ENCODE data around the gene PRDM15.

PRDM15 gene, protein sequence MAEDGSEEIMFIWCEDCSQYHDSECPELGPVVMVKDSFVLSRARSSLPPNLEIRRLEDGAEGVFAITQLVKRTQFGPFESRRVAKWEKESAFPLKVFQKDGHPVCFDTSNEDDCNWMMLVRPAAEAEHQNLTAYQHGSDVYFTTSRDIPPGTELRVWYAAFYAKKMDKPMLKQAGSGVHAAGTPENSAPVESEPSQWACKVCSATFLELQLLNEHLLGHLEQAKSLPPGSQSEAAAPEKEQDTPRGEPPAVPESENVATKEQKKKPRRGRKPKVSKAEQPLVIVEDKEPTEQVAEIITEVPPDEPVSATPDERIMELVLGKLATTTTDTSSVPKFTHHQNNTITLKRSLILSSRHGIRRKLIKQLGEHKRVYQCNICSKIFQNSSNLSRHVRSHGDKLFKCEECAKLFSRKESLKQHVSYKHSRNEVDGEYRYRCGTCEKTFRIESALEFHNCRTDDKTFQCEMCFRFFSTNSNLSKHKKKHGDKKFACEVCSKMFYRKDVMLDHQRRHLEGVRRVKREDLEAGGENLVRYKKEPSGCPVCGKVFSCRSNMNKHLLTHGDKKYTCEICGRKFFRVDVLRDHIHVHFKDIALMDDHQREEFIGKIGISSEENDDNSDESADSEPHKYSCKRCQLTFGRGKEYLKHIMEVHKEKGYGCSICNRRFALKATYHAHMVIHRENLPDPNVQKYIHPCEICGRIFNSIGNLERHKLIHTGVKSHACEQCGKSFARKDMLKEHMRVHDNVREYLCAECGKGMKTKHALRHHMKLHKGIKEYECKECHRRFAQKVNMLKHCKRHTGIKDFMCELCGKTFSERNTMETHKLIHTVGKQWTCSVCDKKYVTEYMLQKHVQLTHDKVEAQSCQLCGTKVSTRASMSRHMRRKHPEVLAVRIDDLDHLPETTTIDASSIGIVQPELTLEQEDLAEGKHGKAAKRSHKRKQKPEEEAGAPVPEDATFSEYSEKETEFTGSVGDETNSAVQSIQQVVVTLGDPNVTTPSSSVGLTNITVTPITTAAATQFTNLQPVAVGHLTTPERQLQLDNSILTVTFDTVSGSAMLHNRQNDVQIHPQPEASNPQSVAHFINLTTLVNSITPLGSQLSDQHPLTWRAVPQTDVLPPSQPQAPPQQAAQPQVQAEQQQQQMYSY

DNA sequence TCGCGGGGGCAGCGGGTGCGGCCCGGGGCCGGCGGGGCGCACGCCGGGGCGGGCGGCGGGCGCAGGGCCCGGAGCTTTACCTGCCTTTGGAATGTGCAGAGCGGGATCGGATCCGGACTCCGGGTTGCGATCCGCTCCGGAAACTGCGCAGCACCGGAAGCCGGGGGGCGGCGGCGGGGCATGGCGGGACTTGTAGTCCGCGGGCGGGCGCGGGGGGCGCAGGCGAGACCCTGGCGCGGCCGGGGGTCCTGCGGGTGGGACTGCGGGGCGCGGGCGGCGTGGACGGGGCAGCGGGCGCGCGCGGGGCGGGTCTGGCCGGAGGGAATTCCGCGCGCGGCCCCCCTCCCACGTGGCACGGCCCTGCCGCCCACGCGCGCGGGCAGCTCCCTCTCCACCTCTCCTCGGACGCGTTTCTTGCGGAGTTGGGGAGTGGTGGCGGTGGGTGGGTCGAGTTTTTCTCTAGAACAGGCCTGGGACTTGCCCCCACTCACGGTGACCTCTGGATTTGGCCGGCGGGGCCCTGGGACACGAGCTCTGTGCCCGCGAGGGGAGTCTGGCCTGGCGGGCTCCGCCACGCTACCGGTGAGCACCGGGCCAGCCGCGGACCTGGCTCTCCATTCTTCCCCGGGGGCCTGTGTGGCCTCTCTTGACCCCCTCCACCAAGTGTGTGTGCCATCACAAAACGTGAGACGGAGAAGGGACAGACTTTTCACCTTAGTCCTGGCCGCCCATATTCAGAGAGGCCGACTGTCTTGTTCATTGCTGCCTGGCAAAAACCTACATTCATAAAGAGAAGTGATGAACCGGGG lies at the start of gene PRDM15:
PRDM15 (minus strand) TSS at position 155 of the 809 bp plus-strand sequence. CDS start 18,981 bp downstream, outside the sequence.
- peak; percentile 69 for DNase-seq
- in situ Hi-C loops (cut with HindIII; ENCODE audit: low pct_ligation_motif_present, low pct_unique_long_range_greater_than_20kb, low sequenced_read_pairs): no loop called here

- in situ Hi-C loops (cut with HindIII; ENCODE audit: low pct_ligation_motif_present, low pct_unique_long_range_greater_than_20kb, low sequenced_read_pairs): no loop called here
- no peak for DNase-seq
Observed at GRCh38 chr21:41928621-41929220, 49.6 kb upstream of the PRDM15 start.

GRCh38 chr21:41927727-41928409 lies 48.7 kb upstream of the PRDM15 start:
- DNase-seq: no peak

GRCh38 chr21:41926807-41927171 lies 47.6 kb upstream of the PRDM15 start:
- in situ Hi-C loops (cut with HindIII; ENCODE audit: low pct_ligation_motif_present, low pct_unique_long_range_greater_than_20kb, low sequenced_read_pairs): no loop called here
- DNase-seq: no peak

More at GRCh38 chr21:41927727-41928409, 48.7 kb upstream of the PRDM15 start:
- in situ Hi-C loops (cut with HindIII; ENCODE audit: low pct_ligation_motif_present, low pct_unique_long_range_greater_than_20kb, low sequenced_read_pairs): no loop called here

DNA sequence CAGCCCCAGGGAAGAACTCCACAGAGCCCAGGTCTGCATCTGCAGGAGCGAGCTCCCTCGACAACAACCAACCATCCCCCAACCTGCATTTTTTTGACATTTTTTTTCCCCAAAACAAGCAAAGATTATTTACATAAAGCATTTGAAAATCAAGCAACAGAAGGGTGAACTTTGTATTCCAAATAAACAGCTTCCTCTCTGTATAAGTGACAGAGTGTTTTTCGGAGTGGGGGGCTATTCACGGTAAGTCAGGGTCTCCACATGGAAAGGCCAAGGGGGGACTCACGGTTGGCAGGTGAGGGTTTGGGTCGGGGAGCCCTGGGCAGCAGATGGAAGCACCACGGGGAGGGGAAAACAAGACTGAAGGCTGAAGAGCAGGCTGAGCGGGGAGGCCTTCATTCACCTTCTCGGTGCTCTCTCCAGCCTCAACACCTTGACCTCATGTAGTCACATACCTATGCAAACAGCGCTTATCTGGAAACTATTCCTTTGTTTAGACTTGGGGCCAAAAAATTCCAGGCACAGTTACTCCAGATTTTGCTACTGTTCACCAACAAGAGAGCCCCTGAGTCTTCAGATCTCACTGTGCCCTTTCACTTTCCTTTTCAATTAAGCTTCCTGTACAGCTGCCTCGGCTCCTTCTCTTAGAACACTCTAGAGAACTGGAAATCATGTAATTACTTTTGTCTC lies 47.1 kb upstream of the PRDM15 start:
- in situ Hi-C loops (cut with HindIII; ENCODE audit: low pct_ligation_motif_present, low pct_unique_long_range_greater_than_20kb, low sequenced_read_pairs): no loop called here
- peak; percentile 66 for DNase-seq

GRCh38 chr21:41925767-41926116 lies 46.6 kb upstream of the PRDM15 start:
- DNase-seq: no peak
- in situ Hi-C loops (cut with HindIII; ENCODE audit: low pct_ligation_motif_present, low pct_unique_long_range_greater_than_20kb, low sequenced_read_pairs): no loop called here

GRCh38 chr21:41924368-41924754 lies 45.2 kb upstream of the PRDM15 start:
- no peak for DNase-seq
- in situ Hi-C loops (cut with HindIII; ENCODE audit: low pct_ligation_motif_present, low pct_unique_long_range_greater_than_20kb, low sequenced_read_pairs): no loop called here

- no peak for DNase-seq
- in situ Hi-C loops (cut with HindIII; ENCODE audit: low pct_ligation_motif_present, low pct_unique_long_range_greater_than_20kb, low sequenced_read_pairs): no loop called here
Observed at GRCh38 chr21:41923631-41924367, 44.7 kb upstream of the PRDM15 start.

- in situ Hi-C loops (cut with HindIII; ENCODE audit: low pct_ligation_motif_present, low pct_unique_long_range_greater_than_20kb, low sequenced_read_pairs): no loop called here
- DNase-seq: no peak
Observed at GRCh38 chr21:41923186-41923585, 44.0 kb upstream of the PRDM15 start.

- in situ Hi-C loops (cut with HindIII; ENCODE audit: low pct_ligation_motif_present, low pct_unique_long_range_greater_than_20kb, low sequenced_read_pairs): no loop called here
Observed at GRCh38 chr21:41921021-41921420, 41.9 kb upstream of the PRDM15 start.

GRCh38 chr21:41920476-41920875 lies 41.3 kb upstream of the PRDM15 start:
- no peak for DNase-seq
- in situ Hi-C loops (cut with HindIII; ENCODE audit: low pct_ligation_motif_present, low pct_unique_long_range_greater_than_20kb, low sequenced_read_pairs): no loop called here

More at GRCh38 chr21:41921021-41921420, 41.9 kb upstream of the PRDM15 start:
- no peak for DNase-seq

DNA sequence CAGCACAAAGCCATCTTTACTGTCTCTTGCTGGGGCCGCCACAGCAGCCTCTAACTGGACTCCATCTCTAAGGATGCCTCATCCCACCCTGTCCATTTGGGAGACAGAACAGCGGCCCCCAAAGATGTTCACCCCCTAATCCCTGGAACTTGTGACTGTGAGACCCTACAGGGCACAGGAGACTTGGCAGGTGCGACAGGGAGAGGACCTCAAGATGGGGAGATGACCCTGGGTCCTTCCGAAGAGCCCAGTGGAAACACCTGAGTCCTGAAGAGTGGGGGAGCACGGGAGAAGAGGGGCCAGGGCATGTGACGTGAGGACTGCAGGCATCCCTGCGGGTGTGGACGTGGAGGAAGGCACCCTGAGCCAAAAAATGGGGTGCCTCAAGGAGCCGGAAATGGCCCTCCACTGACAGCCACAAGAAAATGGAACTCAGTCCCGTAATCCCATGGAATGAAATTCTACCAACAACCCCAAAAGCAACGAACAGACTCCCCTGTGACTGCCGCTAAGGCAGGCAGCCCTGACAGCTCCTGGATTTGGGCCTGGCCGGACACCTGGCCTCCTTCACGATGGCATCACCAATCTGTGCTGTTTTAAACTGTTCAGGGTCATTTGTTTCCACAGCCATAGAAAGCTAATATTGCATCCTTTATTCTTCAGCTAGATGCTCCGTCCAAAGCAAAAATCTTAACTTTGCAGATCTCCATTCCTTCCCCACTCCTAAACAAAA lies 40.7 kb upstream of the PRDM15 start:
- DNase-seq: no peak
- in situ Hi-C loops (cut with HindIII; ENCODE audit: low pct_ligation_motif_present, low pct_unique_long_range_greater_than_20kb, low sequenced_read_pairs): no loop called here

DNA sequence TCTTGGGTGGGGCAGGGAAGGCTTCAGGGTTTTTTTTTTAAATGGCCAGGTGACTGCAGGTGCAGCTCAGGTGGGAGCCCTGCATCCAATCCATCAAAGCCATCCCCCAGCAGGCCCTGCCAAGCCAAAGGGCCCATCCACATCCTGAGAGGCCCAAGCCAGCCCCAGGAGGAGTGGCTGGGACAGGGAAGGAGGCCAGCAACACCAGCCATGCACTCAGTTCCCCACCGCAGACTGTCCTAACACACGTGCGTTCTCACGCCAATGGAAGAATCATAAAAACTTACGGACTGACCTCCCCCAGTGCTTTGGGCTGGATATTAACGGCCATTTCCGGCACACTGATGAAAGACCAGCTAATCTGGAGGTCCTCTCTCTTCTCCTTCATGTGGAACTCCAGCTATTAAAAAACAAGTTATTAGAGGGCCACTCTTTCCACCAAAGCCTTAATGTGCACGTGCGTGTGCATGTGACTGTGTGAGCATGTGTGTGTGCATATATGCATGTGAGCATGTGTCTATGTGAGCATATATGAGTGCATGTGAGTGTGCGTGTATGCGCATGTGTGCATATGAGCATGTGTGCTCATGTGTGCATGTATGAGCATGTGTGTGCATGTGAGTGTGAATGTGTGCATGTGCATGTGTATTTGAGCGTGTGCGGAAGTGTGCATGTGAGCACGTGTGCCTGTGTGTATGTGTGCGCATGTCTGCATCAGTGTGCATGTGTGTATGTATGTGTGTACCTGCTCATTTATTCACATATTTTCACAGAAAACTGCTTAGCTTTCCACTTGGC lies 39.6 kb upstream of the PRDM15 start:
- in situ Hi-C loops (cut with HindIII; ENCODE audit: low pct_ligation_motif_present, low pct_unique_long_range_greater_than_20kb, low sequenced_read_pairs): no loop called here
- DNase-seq: no peak

DNA sequence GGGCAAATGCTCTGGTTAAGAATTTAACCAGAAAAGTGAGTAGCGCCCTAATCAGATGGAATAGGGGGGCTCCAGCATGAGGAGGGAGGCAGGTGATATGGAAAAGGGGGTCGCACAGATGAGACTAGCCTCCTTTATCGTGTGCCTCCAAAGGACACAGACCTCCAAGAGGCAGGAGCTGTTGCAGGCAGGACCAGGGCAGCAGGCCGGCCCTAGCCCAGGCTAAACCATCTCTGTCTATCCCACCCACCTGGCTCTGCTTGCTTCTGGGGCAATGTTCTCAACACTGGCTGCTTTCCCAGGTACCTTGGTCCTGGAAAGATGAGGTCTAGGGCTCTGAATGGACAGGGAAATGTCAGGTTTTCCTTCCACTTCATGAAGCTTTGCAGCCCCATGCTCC lies 38.4 kb upstream of the PRDM15 start:
- in situ Hi-C loops (cut with HindIII; ENCODE audit: low pct_ligation_motif_present, low pct_unique_long_range_greater_than_20kb, low sequenced_read_pairs): no loop called here
- DNase-seq: no peak

DNA sequence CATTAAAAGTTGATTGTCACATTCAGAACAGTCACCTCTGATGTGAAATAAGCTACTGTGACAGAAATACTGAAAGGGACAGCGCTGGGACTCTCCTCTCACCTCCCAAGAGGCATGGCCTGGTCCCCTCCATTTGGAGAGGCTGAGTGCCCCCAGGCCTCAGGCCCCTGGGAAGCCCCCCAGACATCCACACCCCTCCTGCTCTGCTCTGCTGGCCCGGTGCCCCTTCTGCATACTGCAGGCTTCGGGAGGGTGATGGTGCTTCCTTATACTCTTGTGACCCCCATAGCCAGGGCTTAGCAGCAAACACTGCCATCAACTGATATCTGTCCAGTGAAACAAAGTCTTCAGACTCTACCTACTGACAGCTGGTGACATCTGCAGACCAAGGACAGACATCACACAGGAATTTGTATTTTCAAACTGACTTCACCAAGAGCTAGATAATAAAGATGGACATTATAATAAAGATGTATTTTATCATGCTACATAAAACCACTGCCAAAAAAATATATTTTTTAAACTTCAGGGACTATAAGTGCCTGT lies 37.8 kb upstream of the PRDM15 start:
- in situ Hi-C loops (cut with HindIII; ENCODE audit: low pct_ligation_motif_present, low pct_unique_long_range_greater_than_20kb, low sequenced_read_pairs): no loop called here
- no peak for DNase-seq
